H1 (cell line): Measurements from ENCODE around the gene NKAIN4. TPM values are rescaled to one million over a fixed set of nuclear protein-coding genes. Genes with fewer than 3 reads are reported as not detected.

ENCODE experiments used
- CTCF ChIA-PET: fragments of 300-600 bp; sonication (Branson Sonifier 250); formaldehyde crosslinking; loops from one replicate; lab custom pipeline; 2021; ENCODE audit not compliant: partially characterized antibody; lab: Charles Lee
- POLR2A ChIA-PET: fragments of 300-600 bp; sonication (Branson Sonifier 250); formaldehyde crosslinking; loops from one replicate; lab custom pipeline; 2021; ENCODE audit warnings: inconsistent platforms; ENCODE audit not compliant: partially characterized antibody; lab: Charles Lee
- DNase-seq, 2 experiments: peaks; one replicate each; pipeline versions ENCODE4 v3.0.0 to v3.0.0-alpha.2; 2010 to 2022; ENCODE audit warnings: low spot score in 2 of 2, low read depth in 1 of 2, mixed read lengths in 1 of 2
- FAIRE-seq: peaks from 2 replicates; lab custom pipeline; 2011; peaks lifted over from hg19 to GRCh38; lab: Jason Lieb, UNC
- H2AFZ ChIP-seq: 2 replicates; pipeline ENCODE4 v1.8.1; 2012; ENCODE audit warnings: low read length, inconsistent platforms
- H2AK5ac ChIP-seq: 2 replicates; pipeline ENCODE4 v1.6.1; 2013; ENCODE audit warnings: low read depth, low read length
- H2BK120ac ChIP-seq: replicated peaks from 2 replicates; pipeline ENCODE3; 2013; ENCODE audit warnings: low read depth, low read length, inconsistent platforms
- H2BK12ac ChIP-seq: 2 replicates; pipeline ENCODE4 v1.6.1; 2013; ENCODE audit warnings: low read depth, low read length
- H2BK15ac ChIP-seq: 2 replicates; pipeline ENCODE4 v1.6.1; 2013; ENCODE audit warnings: low read length
- H2BK20ac ChIP-seq: 2 replicates; pipeline ENCODE4 v1.6.1; 2013; ENCODE audit warnings: low read length
- H2BK5ac ChIP-seq: 2 replicates; pipeline ENCODE4 v1.6.1; 2013; ENCODE audit warnings: low read depth, low read length
- H3K14ac ChIP-seq: 2 replicates; pipeline ENCODE4 v1.6.1; 2013; ENCODE audit warnings: inconsistent platforms; ENCODE audit not compliant: insufficient read length
- H3K18ac ChIP-seq: 2 replicates; pipeline ENCODE4 v1.6.1; 2013; ENCODE audit warnings: low read length; ENCODE audit errors: extremely low read depth
- H3K23ac ChIP-seq: 2 replicates; pipeline ENCODE4 v1.6.1; 2013; ENCODE audit warnings: inconsistent platforms; ENCODE audit not compliant: insufficient read length
- H3K23me2 ChIP-seq: 2 replicates; pipeline ENCODE4 v1.6.1; 2013; ENCODE audit warnings: low read depth, low read length
- H3K27ac ChIP-seq: 2 replicates; pipeline ENCODE4 v1.6.1; 2011; ENCODE audit warnings: low read depth, low read length, inconsistent platforms
- H3K27me3 ChIP-seq, 4 experiments: replicated peaks in 1 of 4; 1 replicate in 1 of 4; 2 replicates in 3 of 4; pipeline versions ENCODE4 v1.6.1 to v1.8.1; 2011 to 2013; ENCODE audit warnings: low read length in 3 of 4, mild to moderate bottlenecking in 3 of 4, inconsistent platforms in 2 of 4, mixed read lengths in 2 of 4, moderate library complexity in 1 of 4; ENCODE audit not compliant: control insufficient read depth in 3 of 4, insufficient read depth in 3 of 4; ENCODE audit errors: extremely low read depth in 1 of 4
- H3K36me3 ChIP-seq, 4 experiments: 2 replicates each; pipeline versions ENCODE4 v1.6.1 to v1.8.1; 2011 to 2013; ENCODE audit warnings: mild to moderate bottlenecking in 4 of 4, low read length in 3 of 4, moderate library complexity in 2 of 4, control low read depth in 1 of 4, inconsistent platforms in 1 of 4; ENCODE audit not compliant: insufficient read depth in 4 of 4, control insufficient read depth in 2 of 4
- H3K4ac ChIP-seq: replicated peaks from 2 replicates; pipeline ENCODE3; 2013; ENCODE audit warnings: low read length, low read depth, mixed read lengths, inconsistent platforms; ENCODE audit not compliant: insufficient read length
- H3K4me1 ChIP-seq, 4 experiments: replicated peaks in 1 of 4; 1 replicate in 1 of 4; 2 replicates in 3 of 4; pipeline versions ENCODE4 v1.6.1 to v1.8.1; 2011 to 2013; ENCODE audit warnings: low read length in 3 of 4, inconsistent platforms in 2 of 4, mixed read lengths in 1 of 4; ENCODE audit not compliant: insufficient read depth in 4 of 4, control insufficient read depth in 3 of 4
- H3K4me2 ChIP-seq, 2 experiments: 2 replicates each; pipeline versions ENCODE4 v1.6.1 to v1.8.1; 2011 to 2013; ENCODE audit warnings: low read depth in 2 of 2, low read length in 2 of 2, control low read depth in 1 of 2, inconsistent platforms in 1 of 2, mild to moderate bottlenecking in 1 of 2; ENCODE audit not compliant: insufficient read depth in 1 of 2
- H3K4me3 ChIP-seq, 4 experiments: fragments of 200-600, 300-600 bp in 1 of 4; sonication (generic), shearing (Covaris generic), sonication (Bioruptor Twin) in 1 of 4; 2 replicates each; pipeline versions ENCODE4 v1.5.1 to v1.8.1; 2011 to 2016; ENCODE audit warnings: low read length in 4 of 4, low read depth in 3 of 4, control low read depth in 2 of 4, inconsistent platforms in 2 of 4, mild to moderate bottlenecking in 2 of 4, mixed read lengths in 1 of 4, moderate library complexity in 1 of 4; ENCODE audit not compliant: insufficient read depth in 2 of 4; ENCODE audit errors: extremely low read depth in 1 of 4
- H3K56ac ChIP-seq: replicated peaks from 2 replicates; pipeline ENCODE3; 2013; ENCODE audit warnings: low read depth, mild to moderate bottlenecking, mixed read lengths, low read length, inconsistent platforms; ENCODE audit not compliant: insufficient read length
- H3K79me1 ChIP-seq: 2 replicates; pipeline ENCODE4 v1.6.1; 2013; ENCODE audit warnings: low read depth, low read length, control low read depth
- H3K79me2 ChIP-seq, 2 experiments: 2 replicates each; pipeline versions ENCODE4 v1.6.1 to v1.8.1; 2012 to 2013; ENCODE audit warnings: low read length in 2 of 2, mild to moderate bottlenecking in 2 of 2, inconsistent platforms in 1 of 2; ENCODE audit not compliant: insufficient read depth in 2 of 2, control insufficient read depth in 1 of 2
- H3K9ac ChIP-seq, 4 experiments: replicated peaks in 1 of 4; 1 replicate in 1 of 4; 2 replicates in 3 of 4; pipeline versions ENCODE4 v1.6.1 to v1.8.1; 2011 to 2013; ENCODE audit warnings: low read depth in 3 of 4, low read length in 3 of 4, control low read depth in 2 of 4, mild to moderate bottlenecking in 2 of 4, moderate library complexity in 2 of 4, inconsistent platforms in 1 of 4; ENCODE audit errors: extremely low read depth in 1 of 4
- H3K9me3 ChIP-seq, 2 experiments: 2 replicates each; pipeline versions ENCODE4 v1.6.1 to v1.8.1; 2012 to 2013; ENCODE audit warnings: mild to moderate bottlenecking in 2 of 2, moderate library complexity in 2 of 2, control low read depth in 1 of 2, inconsistent platforms in 1 of 2, low read depth in 1 of 2, low read length in 1 of 2, mixed read lengths in 1 of 2; ENCODE audit not compliant: insufficient read depth in 2 of 2
- H4K20me1 ChIP-seq, 2 experiments: replicated peaks in 1 of 2; 2 replicates each; pipeline versions ENCODE3 to v1.8.1; 2011 to 2013; ENCODE audit warnings: inconsistent platforms in 2 of 2, low read length in 2 of 2, mild to moderate bottlenecking in 1 of 2; ENCODE audit not compliant: insufficient read depth in 2 of 2, control insufficient read depth in 1 of 2
- H4K5ac ChIP-seq: 2 replicates; pipeline ENCODE4 v1.6.1; 2013; ENCODE audit warnings: low read length, low read depth, mixed read lengths, inconsistent platforms; ENCODE audit not compliant: insufficient read length
- H4K8ac ChIP-seq: 2 replicates; pipeline ENCODE4 v1.8.0; 2013; ENCODE audit warnings: mild to moderate bottlenecking, moderate library complexity, low read length, inconsistent platforms; ENCODE audit not compliant: insufficient read depth; ENCODE audit errors: extremely low read depth
- H4K91ac ChIP-seq: replicated peaks from 2 replicates; pipeline ENCODE3; 2013; ENCODE audit warnings: low read length, mixed read lengths, inconsistent platforms; ENCODE audit not compliant: insufficient read length
- ATF3 ChIP-seq: IDR thresholded peaks from 2 replicates; pipeline ENCODE4 v1.6.1; 2011; ENCODE audit warnings: low read depth, mild to moderate bottlenecking, low read length; ENCODE audit not compliant: insufficient read depth
- BRCA1 ChIP-seq: IDR thresholded peaks from 2 replicates; pipeline ENCODE4 v1.6.1; 2012; ENCODE audit warnings: low read depth, low read length, improper control_type of control experiment
- RAD21 ChIP-seq, 2 experiments: IDR thresholded peaks in 1 of 2; conservative IDR thresholded peaks in 1 of 2; 2 replicates each; pipeline ENCODE4 v1.6.1; 2011; ENCODE audit warnings: low read depth in 2 of 2, low read length in 2 of 2, improper control_type of control experiment in 1 of 2, inconsistent platforms in 1 of 2, mild to moderate bottlenecking in 1 of 2, moderate library complexity in 1 of 2
- SP2 ChIP-seq: IDR thresholded peaks from 2 replicates; pipeline ENCODE4 v1.6.1; 2012; ENCODE audit warnings: mild to moderate bottlenecking, low read length, inconsistent platforms
- WGBS, 2 experiments: shearing (Covaris generic) in 1 of 2; methylation state at CpG; one replicate each; pipeline versions ENCODE4 v1.1.6 to v1.1.7; 2013 to 2015; ENCODE audit warnings: low lambda C conversion rate in 2 of 2, mixed read lengths in 2 of 2, inconsistent platforms in 1 of 2, low coverage in 1 of 2, missing lambda C conversion rate in 1 of 2; ENCODE audit not compliant: insufficient replicate concordance in 2 of 2, insufficient coverage in 1 of 2, insufficient read length in 1 of 2; ENCODE audit errors: extremely low coverage in 1 of 2, missing lambda C conversion rate in 1 of 2; 5-methylcytosine and 5-hydroxymethylcytosine counted together
- polyA plus RNA-seq, 7 experiments: library from polyadenylated mRNA; depleted of rRNA in 3 of 7; stranded (reverse) in 5 of 7; unstranded in 2 of 7; fragments of >200 nt in 5 of 7; fragments of 200-250 nt in 2 of 7; gene quantifications; 1 replicate in 5 of 7; 2 replicates in 1 of 7; 4 replicates in 1 of 7; pipeline versions ENCODE4 v1.2.1 to v1.2.3, GENCODE V29; 2011 to 2013; ENCODE audit warnings: missing spikeins in 2 of 7, mixed read lengths in 2 of 7
- total RNA-seq: library from RNA; stranded (reverse); fragmentation: NEBNext Ultra II Directional; extraction: Animal tissue kit (Norgen Biotek cat#: 25700); gene quantifications from 2 replicates; pipeline ENCODE4 v1.2.1, GENCODE V29; 2021

NKAIN4 gene
- total and polyA plus RNA-seq, 2 of the 8 experiments (the other 6 are each of a cell fraction or from before 2014, with no cell fraction given), result 6.9 to 17.0 TPM

GRCh38 chr20:63292904-63293303, 38.6 kb upstream of the NKAIN4 start, which contains the start of gene COL20A1:
Gene COL20A1 (plus strand): TSS chr20:63293186. CDS start chr20:63295108, 1,922 bp downstream.
- FAIRE-seq (no peak), DNase-seq (no peak)
- Histone ChIP-seq H4K5ac (no peak within 1 kb of the TSS), H3K23me2 (peaks cover 3% of the 10 kb centered on the region; the same call in 1 of the 2 replicates), H3K9ac (no peak within 1 kb of the TSS), H3K79me1 (no peaks in the 10 kb centered on the region; the same call in 1 of the 2 replicates), H3K36me3 (peaks cover 0 to 10% (median 5%) of the 10 kb centered on the region in 4 experiments; a peak in 4 of 8 replicates), H3K27me3 (peaks cover 0 to 9% (median 0%) of the 10 kb centered on the region in 4 experiments; a peak in 2 of 7 replicates), H3K4me3 (no peak within 1 kb of the TSS), H2BK20ac (peak within 1 kb of the TSS; percentile 48; the same call in 1 of the 2 replicates), H3K18ac (no peak within 1 kb of the TSS; the same call in 1 of the 2 replicates), H3K79me2 (no peaks in the 10 kb centered on the region), H3K27ac (no peak within 1 kb of the TSS), H4K91ac (peak within 1 kb of the TSS; percentile 42), H4K8ac (peak within 1 kb of the TSS; percentile 57), H3K23ac (no peak within 1 kb of the TSS), H2AK5ac (peak within 1 kb of the TSS; percentile 65; the same call in 1 of the 2 replicates), H3K9me3 (no peaks in the 10 kb centered on the region), H3K4ac (no peak within 1 kb of the TSS), H2BK120ac (no peak within 1 kb of the TSS), H2BK12ac (peak within 1 kb of the TSS; percentile 68; the same call in 1 of the 2 replicates), H3K4me1 (peaks cover 0 to 33% (median 26%) of the 10 kb centered on the region in 4 experiments; a peak in 6 of 7 replicates), H2BK5ac (peak within 1 kb of the TSS; percentile 60), H3K56ac (no peak within 1 kb of the TSS), H3K14ac (no peak within 1 kb of the TSS), H2AFZ (no peak within 1 kb of the TSS), H4K20me1 (peaks cover 0 to 8% of the 10 kb centered on the region in 2 experiments), H2BK15ac (0 out of 2 replicates have a peak within 1 kb of the TSS, but pooled peaks have one; percentile 46), H3K4me2 (no peak within 1 kb of the TSS)
- TF ChIP-seq BRCA1, result no peak
- no peak for TF ChIP-seq RAD21 (IDR thresholded peaks at IDR 0.05 in 1 of 2, conservative IDR thresholded peaks at IDR 0.05 in 1 of 2; ENCODE audit: low read depth in 2 of 2, low read length in 2 of 2)
- TF ChIP-seq SP2, result no peak
- TF ChIP-seq ATF3, result no peak
- CTCF ChIA-PET, result interaction anchor here (1.1 to 9.9 kb wide), 12 partner anchors 13 to 110 kb away, joined by 3 to 81 read pairs (median 13); partner anchors contain the start of genes ARFGAP1 and BIRC7
- POLR2A ChIA-PET, result interaction anchor here (1.1 to 3.7 kb wide), 6 partner anchors 11 to 228 kb away, joined by 3 to 26 read pairs (median 3); partner anchors contain the start of gene PPDPF
- 55% methylated on average over 5 of the region's 7 CpGs; no CpG with 5 or more reads in 1 of the 2 experiments for WGBS, 2 experiments
